GM21367 (cell line): ENCODE measurements around the gene ADSL.

ENCODE experiments used
- ATAC-seq: cut with Tn5 transposase; IDR thresholded peaks from one replicate; pipeline ENCODE4 v1.9.1; 2021; ENCODE audit not compliant: unreplicated experiment

The ADSL gene

GRCh38 chr22:40416267-40416570 is 69.9 kb downstream of the ADSL start:
- no peak for ATAC-seq

GRCh38 chr22:40416636-40417035 is 70.3 kb downstream of the ADSL start:
- no peak for ATAC-seq

GRCh38 chr22:40417041-40417440 is 70.7 kb downstream of the ADSL start:
- no peak for ATAC-seq

- no peak for ATAC-seq
Measured at GRCh38 chr22:40417881-40418280, 71.6 kb downstream of the ADSL start.

GRCh38 chr22:40418366-40419201 is 72.3 kb downstream of the ADSL start:
- no peak for ATAC-seq

GRCh38 chr22:40419718-40420117 is 73.4 kb downstream of the ADSL start:
- ATAC-seq = no peak

GRCh38 chr22:40420341-40421081 is 74.2 kb downstream of the ADSL start:
- ATAC-seq = no peak

GRCh38 chr22:40421082-40421350 is 74.7 kb downstream of the ADSL start:
- ATAC-seq = no peak

- ATAC-seq = no peak
Measured at GRCh38 chr22:40421941-40422340, 75.6 kb downstream of the ADSL start.

GRCh38 chr22:40422558-40423309 is 76.4 kb downstream of the ADSL start:
- ATAC-seq = no peak

GRCh38 chr22:40423310-40423688 is 77.0 kb downstream of the ADSL start:
- ATAC-seq = no peak

GRCh38 chr22:40423882-40424640 is 77.8 kb downstream of the ADSL start:
- no peak for ATAC-seq

- no peak for ATAC-seq
Measured at GRCh38 chr22:40425082-40425481, 78.8 kb downstream of the ADSL start.

- no peak for ATAC-seq
Measured at GRCh38 chr22:40426594-40427333, 80.5 kb downstream of the ADSL start.

GRCh38 chr22:40428796-40429195 is 82.5 kb downstream of the ADSL start:
- ATAC-seq = no peak

- ATAC-seq = no peak
Measured at GRCh38 chr22:40429481-40429880, 83.2 kb downstream of the ADSL start.

- no peak for ATAC-seq
Measured at GRCh38 chr22:40430991-40431390, 84.7 kb downstream of the ADSL start.

GRCh38 chr22:40432157-40432556 is 85.9 kb downstream of the ADSL start:
- ATAC-seq = no peak

GRCh38 chr22:40432625-40433024 is 86.3 kb downstream of the ADSL start:
- ATAC-seq = no peak

GRCh38 chr22:40433416-40434090 is 87.3 kb downstream of the ADSL start:
- ATAC-seq = no peak
